ENCODE measurements around the gene SLC12A9. TPM values are rescaled to one million over a fixed set of nuclear protein-coding genes. Genes with fewer than 3 reads are reported as not detected.

Gene SLC12A9
- total and polyA plus RNA-seq, 7 donors, result 2.2 to 4.7 (median 3.3) TPM

DNA sequence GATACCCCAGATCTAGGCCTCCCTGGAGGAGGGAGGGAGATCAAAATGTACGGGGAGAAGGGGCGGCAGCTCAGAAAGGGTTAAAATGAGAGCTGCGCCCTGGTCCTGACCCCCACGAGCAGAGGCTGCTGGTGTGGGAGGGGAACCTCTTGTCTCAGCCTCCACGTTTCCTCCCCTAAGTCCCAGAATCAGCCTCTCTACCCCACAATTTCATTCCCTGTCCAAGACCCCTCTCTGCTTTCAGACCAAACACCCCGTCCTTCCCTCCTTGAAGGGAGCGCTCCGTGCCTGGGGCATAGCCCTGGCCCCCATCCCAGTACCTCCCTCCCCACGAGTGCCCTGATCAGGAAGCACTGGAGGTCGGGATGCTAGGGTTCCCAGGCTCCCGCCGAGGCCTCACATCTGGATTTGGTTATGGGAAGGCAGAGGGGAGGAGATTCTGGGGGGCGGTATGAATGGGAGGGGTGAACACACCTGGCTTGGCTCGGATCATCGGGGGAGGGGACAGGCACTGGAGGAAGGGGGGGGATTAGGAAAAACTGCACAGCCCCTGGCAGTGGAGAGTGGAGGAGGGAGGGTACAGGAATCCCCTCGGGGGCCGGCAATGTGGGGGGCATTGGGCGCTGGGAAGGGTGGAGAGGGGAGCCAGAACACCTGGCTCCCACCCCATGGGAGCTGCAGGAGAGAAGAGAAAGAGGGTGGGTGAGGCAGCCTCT lies 27.9 kb upstream of the SLC12A9 start:
- peak in 1 of 2 donors; percentile 43 for DNase-seq

DNA sequence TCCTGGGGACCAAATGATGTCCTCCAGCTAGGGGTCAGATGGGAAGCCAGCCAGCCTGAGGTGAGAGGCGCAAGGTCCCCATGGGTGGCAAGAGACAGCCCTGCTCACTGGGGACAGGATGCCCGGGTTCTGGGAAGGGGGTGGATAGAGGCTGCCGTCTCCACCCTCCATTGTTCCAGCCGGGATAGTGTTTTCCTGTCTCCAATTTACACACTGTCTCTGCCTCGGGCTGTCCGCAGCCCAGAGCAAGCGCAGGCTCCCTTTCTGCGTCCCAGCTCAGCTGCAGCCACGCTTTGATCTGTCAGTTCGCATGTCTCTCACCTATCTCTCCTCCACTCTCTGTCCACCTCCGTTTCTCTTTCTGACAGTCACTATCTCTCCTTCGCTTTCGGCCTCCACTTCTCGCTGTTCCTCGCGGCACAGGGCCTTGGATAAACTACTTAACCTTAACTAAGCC lies 27.3 kb upstream of the SLC12A9 start:
- Histone ChIP-seq H3K27ac (no peak overlapping the region), H3K36me3 (ENCODE audit: insufficient read depth in 1 of 2, low read depth in 1 of 2) (no peaks in the 10 kb centered on the region), H3K4me3 (peak overlapping the region; percentile 67), H3K9me3 (no peaks in the 10 kb centered on the region), H3K27me3 (ENCODE audit: insufficient read depth in 3 of 3, low read length in 2 of 3) (peaks cover 0 to 52% (median 13%) of the 10 kb centered on the region in 3 donors), H3K4me1 (no peaks in the 10 kb centered on the region)
- TF ChIP-seq, protein P1, sequence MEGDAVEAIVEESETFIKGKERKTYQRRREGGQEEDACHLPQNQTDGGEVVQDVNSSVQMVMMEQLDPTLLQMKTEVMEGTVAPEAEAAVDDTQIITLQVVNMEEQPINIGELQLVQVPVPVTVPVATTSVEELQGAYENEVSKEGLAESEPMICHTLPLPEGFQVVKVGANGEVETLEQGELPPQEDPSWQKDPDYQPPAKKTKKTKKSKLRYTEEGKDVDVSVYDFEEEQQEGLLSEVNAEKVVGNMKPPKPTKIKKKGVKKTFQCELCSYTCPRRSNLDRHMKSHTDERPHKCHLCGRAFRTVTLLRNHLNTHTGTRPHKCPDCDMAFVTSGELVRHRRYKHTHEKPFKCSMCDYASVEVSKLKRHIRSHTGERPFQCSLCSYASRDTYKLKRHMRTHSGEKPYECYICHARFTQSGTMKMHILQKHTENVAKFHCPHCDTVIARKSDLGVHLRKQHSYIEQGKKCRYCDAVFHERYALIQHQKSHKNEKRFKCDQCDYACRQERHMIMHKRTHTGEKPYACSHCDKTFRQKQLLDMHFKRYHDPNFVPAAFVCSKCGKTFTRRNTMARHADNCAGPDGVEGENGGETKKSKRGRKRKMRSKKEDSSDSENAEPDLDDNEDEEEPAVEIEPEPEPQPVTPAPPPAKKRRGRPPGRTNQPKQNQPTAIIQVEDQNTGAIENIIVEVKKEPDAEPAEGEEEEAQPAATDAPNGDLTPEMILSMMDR (IDR thresholded peaks at IDR 0.05), result no peak
- ATAC-seq, result peak in 1 of 4 donors; percentile 26
- intact Hi-C loops (cut with DNase I), result no loop called here
- 41 to 46% (median 46%) methylated on average over 16 of the region's 16 CpGs for WGBS, 3 donors
- peak in 1 of 2 donors; percentile 55 for DNase-seq

More for the DNA sequence above, 27.9 kb upstream of the SLC12A9 start:
- TF ChIP-seq, protein P1 (IDR thresholded peaks at IDR 0.05), result no peak
- WGBS, 3 donors, result 37 to 40% (median 39%) methylated on average over 17 to 18 of the region's 18 CpGs
- Histone ChIP-seq H3K9me3 (no peaks in the 10 kb centered on the region), H3K27me3 (ENCODE audit: insufficient read depth in 3 of 3, low read length in 2 of 3) (peaks cover 0 to 52% (median 14%) of the 10 kb centered on the region in 3 donors), H3K27ac (no peak overlapping the region), H3K36me3 (ENCODE audit: insufficient read depth in 1 of 2, low read depth in 1 of 2) (peaks cover 0 to 5% of the 10 kb centered on the region in 2 donors), H3K4me3 (peak overlapping the region; percentile 67), H3K4me1 (no peaks in the 10 kb centered on the region)
- no peak for ATAC-seq
- intact Hi-C loops (cut with DNase I), result no loop called here

DNA sequence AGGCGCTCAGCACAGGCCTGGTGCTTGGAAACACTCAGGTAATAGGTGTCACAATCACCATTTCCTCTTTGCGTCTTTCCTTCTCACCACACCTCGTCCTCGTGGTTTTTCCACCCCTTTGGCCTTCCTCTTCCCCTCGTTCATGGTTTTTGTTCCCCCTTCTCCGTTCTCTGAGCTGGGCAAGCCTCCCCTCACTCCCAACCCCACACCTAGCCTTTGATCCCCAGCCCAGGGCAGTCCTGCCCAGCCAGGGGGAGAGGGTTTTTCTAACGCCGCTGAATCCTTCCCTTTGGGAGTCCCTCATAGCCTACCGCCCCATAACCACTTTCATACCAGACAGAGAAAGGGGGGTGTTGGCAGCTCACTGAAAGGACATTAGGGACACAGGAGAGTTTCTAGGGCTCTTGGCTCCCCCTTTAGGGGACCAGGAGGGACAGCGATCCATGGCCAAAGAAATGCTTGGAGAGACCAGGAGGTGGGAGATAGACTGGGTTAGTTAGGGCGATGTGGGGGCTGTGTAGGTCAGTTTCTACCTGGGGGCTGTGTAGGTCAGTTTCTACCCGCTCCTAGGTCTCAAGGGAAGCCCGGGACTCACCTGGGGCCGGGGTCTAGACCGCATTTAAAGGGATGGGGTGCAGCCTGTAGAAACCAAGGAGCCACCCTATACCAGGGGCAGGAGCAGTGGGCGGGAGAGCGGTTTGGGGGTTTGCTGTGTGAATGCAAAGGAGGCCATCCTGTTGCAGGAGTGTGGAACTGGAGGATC lies 26.6 kb upstream of the SLC12A9 start:
- peak overlapping the region; percentile 67 for H3K4me3 ChIP-seq
- ATAC-seq (no peak), DNase-seq (peak in 1 of 2 donors; percentile 24)
- H3K27me3 ChIP-seq (ENCODE audit: insufficient read depth in 3 of 3, low read length in 2 of 3), result peaks cover 0 to 53% (median 13%) of the 10 kb centered on the region in 3 donors
- no peaks in the 10 kb centered on the region for H3K4me1 ChIP-seq
- intact Hi-C loops (cut with DNase I), result no loop called here
- H3K27ac ChIP-seq, result no peak overlapping the region
- H3K9me3 ChIP-seq, result no peaks in the 10 kb centered on the region
- TF ChIP-seq, protein P1 (IDR thresholded peaks at IDR 0.05), result no peak
- no peaks in the 10 kb centered on the region for H3K36me3 ChIP-seq (ENCODE audit: insufficient read depth in 1 of 2, low read depth in 1 of 2)
- 31 to 38% (median 32%) methylated on average over 17 of the region's 17 CpGs for WGBS, 3 donors

DNA sequence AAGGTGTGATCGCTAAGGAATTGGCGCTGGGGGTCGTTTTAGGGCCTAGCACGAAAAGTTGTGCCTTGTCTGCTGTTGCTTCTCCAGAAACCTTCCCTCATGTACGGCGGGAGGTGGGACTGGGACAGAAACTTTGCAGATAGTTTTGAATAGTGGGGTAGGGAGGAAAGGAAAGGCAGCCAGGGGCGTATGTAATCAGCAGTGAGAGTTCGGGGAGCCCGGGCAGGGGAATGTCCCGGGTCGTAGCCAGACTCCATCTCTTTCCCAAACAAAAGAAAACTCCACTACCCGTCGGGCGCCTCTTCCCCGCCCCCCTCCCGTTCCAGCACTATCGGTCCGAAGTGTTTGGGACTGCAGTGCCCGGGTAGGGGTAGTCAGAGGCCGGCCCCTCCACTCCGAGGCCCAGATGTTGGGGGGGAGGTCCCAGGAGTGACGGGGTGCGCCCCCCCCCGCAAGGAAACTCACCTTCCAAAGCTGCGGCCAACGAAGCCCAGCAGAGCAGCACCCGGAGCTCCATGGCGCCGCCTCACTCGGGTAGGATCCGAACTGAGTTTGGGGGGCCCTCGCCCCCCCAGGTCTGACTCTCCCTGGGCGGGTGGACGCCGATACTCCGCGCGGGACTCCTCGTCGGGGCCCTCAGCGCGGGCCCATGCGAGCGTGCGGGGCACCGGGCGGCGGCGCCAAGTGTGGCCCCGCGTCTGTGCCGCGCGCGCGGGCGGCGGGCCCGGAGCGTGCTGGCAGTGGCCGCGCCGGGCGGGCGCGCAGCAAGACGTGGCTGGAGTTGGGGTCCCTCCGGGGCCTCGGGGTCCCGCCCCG lies 25.8 kb upstream of the SLC12A9 start:
- ATAC-seq (peak; percentile 11 to 29 (median 17)), DNase-seq (peak; percentile 29 to 46)
- no peaks in the 10 kb centered on the region for H3K4me1 ChIP-seq
- 1 to 3% (median 1%) methylated on average over 42 to 71 of the region's 71 CpGs for WGBS, 3 donors
- H3K27me3 ChIP-seq (ENCODE audit: insufficient read depth in 3 of 3, low read length in 2 of 3), result peaks cover 0 to 56% (median 13%) of the 10 kb centered on the region in 3 donors
- H3K9me3 ChIP-seq, result no peaks in the 10 kb centered on the region
- peak overlapping the region; percentile 30 for H3K27ac ChIP-seq
- intact Hi-C loops (cut with DNase I), result no loop called here
- H3K36me3 ChIP-seq (ENCODE audit: insufficient read depth in 1 of 2, low read depth in 1 of 2), result no peaks in the 10 kb centered on the region
- TF ChIP-seq, protein P1 (IDR thresholded peaks at IDR 0.05), result no peak
- peak overlapping the region; percentile 67 for H3K4me3 ChIP-seq
